ACC112 (cell line): ENCODE data around the gene HOXA4.

ENCODE experiments used
- H2AFZ ChIP-seq: fragments of 200-600 bp; sonication (generic); one replicate; pipeline ENCODE4 v1.6.0; 2017; ENCODE audit warnings: antibody characterized with exemption, low read length; ENCODE audit not compliant: unreplicated experiment
- H3K27ac ChIP-seq: fragments of 200-600 bp; sonication (generic); 2 replicates; pipeline ENCODE4 v1.5.1; 2014; ENCODE audit warnings: low read depth, mild to moderate bottlenecking, antibody characterized with exemption, low read length, moderate library complexity
- H3K27me3 ChIP-seq: fragments of 200-600 bp; sonication (generic); 2 replicates; pipeline ENCODE4 v1.6.1; 2014; ENCODE audit warnings: mild to moderate bottlenecking, antibody characterized with exemption, low read length, moderate library complexity, mixed read lengths; ENCODE audit not compliant: insufficient read depth
- H3K36me3 ChIP-seq: fragments of 200-600 bp; sonication (generic); 2 replicates; pipeline ENCODE4 v1.6.1; 2016; ENCODE audit warnings: mild to moderate bottlenecking, antibody characterized with exemption, low read length, moderate library complexity, mixed read lengths; ENCODE audit not compliant: insufficient read depth
- H3K4me1 ChIP-seq: fragments of 200-600 bp; sonication (generic); one replicate; pipeline ENCODE4 v1.6.1; 2016; ENCODE audit warnings: low read length, mixed read lengths; ENCODE audit not compliant: insufficient read depth, unreplicated experiment, control insufficient read depth
- H3K4me3 ChIP-seq: fragments of 200-600 bp; sonication (generic); 2 replicates; pipeline ENCODE4 v1.5.1; 2014; ENCODE audit warnings: mild to moderate bottlenecking, low read depth, low read length
- H3K79me2 ChIP-seq: fragments of 200-600 bp; sonication (generic); one replicate; pipeline ENCODE4 v1.6.0; 2016; ENCODE audit warnings: low read length; ENCODE audit not compliant: control insufficient read depth, unreplicated experiment, insufficient read depth

The HOXA4 gene

DNA sequence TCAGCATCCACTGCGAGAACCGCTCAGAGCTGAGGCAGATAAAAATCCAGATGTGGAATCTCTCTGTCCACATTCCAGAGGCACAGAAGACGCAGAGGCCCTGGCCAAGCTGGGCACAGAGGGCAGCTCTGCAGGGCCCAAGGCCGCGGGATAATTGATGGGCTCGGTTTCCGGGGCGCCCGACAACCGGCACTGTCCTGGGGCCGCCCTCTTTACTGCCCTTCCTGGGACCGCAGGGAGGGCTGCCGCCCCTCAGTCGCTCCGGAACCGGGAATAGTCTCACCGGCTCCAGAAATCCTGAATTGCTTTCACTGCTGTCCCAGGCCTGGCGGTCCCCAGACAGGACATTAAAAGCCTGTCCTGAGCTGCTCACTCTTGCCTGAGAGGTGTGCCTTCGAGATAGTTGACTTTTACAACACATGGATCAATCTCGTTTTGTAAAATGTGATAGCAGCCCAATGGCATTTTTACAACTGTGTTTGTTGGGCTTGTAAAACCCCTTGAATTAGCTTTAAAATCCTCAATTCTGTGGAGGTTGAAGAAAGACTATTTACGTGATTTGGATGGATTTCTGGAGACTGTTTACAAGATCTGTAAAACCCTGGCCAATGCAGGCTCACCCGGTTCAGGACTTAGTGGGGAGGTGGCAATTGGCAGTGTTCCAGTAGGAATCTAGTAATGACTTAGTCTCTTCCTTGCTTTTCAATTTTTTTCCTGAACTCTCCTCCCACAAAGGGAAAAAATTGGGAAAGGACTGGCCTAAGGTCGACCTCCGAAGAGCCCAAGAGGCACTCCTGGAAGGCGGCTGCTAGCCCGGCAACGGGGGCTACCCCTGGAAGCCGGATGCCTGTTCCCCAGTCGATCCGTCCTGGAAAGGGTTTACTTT lies 18.4 kb upstream of the HOXA4 start:
- Histone ChIP-seq H3K36me3 (no peaks in the 10 kb centered on the region), H3K4me3 (no peak overlapping the region), H3K79me2 (no peaks in the 10 kb centered on the region), H2AFZ (no peak overlapping the region), H3K27ac (no peak overlapping the region), H3K4me1 (no peaks in the 10 kb centered on the region), H3K27me3 (peaks cover 98% of the 10 kb centered on the region)

DNA sequence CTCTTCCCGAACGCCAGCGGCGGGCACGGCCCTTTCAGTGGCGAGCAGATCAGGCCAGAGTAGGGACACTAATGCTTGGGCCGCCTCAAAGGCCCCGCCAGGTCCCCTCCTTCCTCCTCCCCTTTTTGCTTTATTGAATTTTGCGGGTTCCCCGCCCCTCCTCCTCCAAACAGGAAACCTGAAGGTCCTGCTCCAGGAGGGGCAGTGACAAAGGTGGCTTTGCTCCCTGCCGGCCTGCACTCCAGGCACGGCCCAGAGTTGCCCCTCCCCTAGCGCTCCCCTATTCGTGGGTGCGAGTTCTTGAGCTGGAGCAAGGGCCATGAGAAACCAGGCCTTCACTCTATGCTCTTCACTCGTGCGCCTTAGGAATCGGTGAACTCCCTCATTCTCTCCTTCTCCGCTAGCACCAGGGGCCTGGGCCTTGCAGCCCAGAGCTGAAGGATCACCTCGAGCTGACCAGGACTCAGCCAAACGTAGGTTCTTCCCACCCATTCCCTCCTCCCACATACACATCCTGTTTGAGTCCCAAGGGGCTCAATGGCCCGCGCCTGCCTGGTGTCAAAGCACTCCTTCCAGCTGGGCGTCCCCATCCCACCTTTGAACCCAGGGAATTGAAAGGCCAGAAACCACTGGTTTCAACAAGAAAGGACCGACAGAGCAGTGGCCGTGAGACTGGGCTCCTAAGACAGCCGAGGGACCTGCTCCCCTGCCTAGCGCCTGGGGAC lies 17.6 kb upstream of the HOXA4 start:
- Histone ChIP-seq H3K27ac (no peak overlapping the region), H3K4me3 (no peak overlapping the region), H2AFZ (no peak overlapping the region), H3K79me2 (no peaks in the 10 kb centered on the region), H3K27me3 (peaks cover 98% of the 10 kb centered on the region), H3K4me1 (no peaks in the 10 kb centered on the region), H3K36me3 (no peaks in the 10 kb centered on the region)

DNA sequence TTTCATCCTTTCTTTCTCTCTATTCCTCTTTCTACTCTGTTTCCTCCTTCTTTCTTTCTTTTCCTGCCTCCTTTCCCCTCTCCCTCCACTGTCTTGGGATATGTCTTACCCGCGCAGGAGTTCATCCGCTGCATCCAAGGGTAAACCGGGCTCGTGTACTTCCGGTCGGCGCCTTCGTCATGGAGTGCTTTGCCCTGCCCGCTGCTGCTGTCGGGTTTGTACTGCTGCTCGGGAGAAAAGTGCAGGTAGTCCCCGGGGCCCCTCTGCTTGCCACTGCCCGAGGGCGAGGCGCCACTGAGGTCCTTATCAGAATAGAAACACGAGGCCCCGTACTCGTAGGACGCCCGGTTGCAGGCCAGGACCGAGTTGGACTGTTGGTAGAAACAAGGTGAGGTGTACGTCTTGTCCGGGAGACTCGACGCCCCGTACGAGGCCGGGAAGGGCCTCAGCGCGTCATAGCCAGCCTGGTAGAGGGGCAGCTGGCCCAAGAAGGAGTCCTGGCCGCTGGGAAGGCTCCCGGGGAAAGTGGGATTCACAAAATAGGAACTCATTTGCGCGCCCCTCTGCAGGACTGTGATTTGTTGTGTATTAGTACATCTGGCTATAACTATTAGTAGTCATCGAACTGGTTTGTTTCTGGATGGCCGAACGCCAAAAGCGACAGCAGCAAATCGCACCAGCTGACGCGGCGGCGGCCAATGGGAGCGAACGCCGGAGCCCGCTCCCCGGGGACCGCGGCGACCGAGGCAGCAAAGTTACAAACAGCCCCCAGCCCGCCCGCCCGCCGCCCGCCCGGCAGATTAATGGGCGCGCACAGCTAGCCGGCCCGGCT lies 16.9 kb upstream of the HOXA4 start, which contains the start of gene HOXA6:
HOXA6 (minus strand) TSS at position 576 of the 832 bp plus-strand sequence; CDS start at position 551, 25 bp downstream.
- H3K4me1 ChIP-seq, result no peaks in the 10 kb centered on the region
- no peaks in the 10 kb centered on the region for H3K36me3 ChIP-seq
- peaks cover 98% of the 10 kb centered on the region for H3K27me3 ChIP-seq
- H3K4me3 ChIP-seq, result no peak within 1 kb of the TSS
- H3K79me2 ChIP-seq, result no peaks in the 10 kb centered on the region
- no peak within 1 kb of the TSS for H2AFZ ChIP-seq
- H3K27ac ChIP-seq, result no peak within 1 kb of the TSS

DNA sequence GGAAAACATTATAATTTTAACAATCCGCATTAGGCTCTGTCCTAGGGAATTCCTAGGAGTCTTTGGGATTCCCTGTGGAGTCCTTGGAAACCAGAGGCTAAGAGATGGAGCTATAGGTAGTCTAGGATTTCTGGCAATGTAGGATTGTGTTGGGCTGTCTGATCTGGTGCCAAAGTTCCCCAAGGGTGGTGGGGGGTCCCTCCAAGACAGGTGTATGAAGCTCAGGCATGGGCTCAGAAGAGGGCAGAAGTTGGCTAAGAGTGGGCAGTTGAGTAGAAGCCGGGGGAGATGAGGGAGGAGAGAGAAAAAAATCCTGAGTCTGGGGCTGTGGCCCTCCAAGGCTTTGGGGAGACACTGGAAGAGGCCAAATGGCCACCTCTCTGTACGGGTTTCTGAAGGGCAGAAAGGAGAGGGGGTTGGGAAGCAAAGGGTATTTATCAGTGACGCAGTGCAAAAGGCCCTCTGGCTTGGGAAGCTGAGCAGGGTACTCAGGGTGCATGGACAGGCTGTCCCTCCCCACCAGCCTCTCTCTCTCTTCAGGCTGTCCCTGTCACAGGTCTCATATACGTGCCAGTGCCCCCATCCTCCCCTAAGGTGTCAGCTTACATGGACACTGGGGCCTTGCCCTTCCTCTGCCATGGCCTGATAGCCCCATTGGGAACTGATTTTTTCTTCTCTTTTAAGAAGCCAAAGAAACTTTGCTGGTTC lies 16.1 kb upstream of the HOXA4 start:
- Histone ChIP-seq H3K36me3 (no peaks in the 10 kb centered on the region), H2AFZ (no peak overlapping the region), H3K27ac (no peak overlapping the region), H3K4me1 (no peaks in the 10 kb centered on the region), H3K27me3 (peaks cover 98% of the 10 kb centered on the region), H3K79me2 (no peaks in the 10 kb centered on the region), H3K4me3 (no peak overlapping the region)

DNA sequence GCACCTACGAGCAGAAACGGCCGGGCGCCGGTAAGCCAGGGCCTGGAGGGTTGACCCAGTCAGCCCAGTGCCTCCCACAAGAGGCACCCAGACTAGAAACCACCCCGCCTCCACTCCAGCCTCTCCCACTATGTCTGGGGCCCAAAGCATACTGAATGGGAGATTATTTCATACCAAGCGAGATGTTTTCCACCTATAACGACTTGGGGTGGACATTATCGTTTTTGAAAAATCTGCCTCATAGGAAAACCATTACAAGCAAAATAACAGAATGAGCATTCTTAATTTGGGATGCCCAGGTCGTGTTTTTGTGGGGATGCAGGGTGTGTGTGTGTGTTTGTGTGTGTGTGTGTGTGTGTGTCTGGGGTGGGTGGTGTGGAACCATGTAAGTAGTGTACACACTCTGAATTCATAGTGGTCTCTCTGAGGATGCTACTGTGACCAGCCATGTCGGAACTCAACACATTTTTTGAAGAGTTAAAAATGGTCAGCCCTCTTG lies 15.4 kb upstream of the HOXA4 start:
- H3K4me1 ChIP-seq, result no peaks in the 10 kb centered on the region
- no peak overlapping the region for H3K27ac ChIP-seq
- H2AFZ ChIP-seq, result no peak overlapping the region
- H3K79me2 ChIP-seq, result no peaks in the 10 kb centered on the region
- H3K36me3 ChIP-seq, result no peaks in the 10 kb centered on the region
- no peak overlapping the region for H3K4me3 ChIP-seq
- peaks cover 98% of the 10 kb centered on the region for H3K27me3 ChIP-seq

DNA sequence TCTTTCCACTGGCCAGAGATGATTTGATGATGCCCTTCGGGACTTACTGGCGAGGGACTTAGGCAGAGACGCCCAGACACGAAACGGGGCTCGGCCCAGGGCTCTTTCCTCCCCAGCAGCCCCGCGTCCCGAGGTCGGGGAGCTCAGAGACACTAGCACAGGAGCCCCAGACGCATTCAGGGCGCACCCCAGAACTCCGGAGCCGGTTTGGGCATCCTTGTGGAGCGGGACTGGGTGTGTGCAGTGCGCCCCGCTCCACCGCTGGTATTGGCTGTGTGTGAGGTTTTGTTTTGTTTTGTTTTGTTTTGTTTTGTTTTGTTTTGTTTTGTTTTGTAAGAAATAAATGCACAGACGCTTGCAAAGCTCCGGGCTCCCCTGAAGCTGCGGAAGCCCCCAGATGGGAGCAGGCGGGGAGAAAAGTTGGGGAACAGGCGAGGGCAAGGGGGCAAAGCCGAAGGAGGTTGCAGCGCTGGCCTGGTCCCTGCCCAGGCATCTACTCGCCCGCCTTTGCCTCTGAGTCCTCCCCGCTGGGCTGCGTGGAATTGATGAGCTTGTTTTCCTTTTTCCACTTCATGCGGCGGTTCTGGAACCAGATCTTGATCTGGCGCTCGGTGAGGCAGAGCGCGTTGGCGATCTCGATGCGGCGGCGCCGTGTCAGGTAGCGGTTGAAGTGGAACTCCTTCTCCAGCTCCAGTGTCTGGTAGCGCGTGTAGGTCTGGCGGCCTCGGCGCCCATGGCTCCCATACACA lies 14.8 kb upstream of the HOXA4 start:
- Histone ChIP-seq H2AFZ (no peak overlapping the region), H3K36me3 (no peaks in the 10 kb centered on the region), H3K27ac (no peak overlapping the region), H3K4me1 (no peaks in the 10 kb centered on the region), H3K79me2 (no peaks in the 10 kb centered on the region), H3K27me3 (peaks cover 100% of the 10 kb centered on the region), H3K4me3 (peak overlapping the region; percentile 16; the same call in 1 of the 2 replicates)

DNA sequence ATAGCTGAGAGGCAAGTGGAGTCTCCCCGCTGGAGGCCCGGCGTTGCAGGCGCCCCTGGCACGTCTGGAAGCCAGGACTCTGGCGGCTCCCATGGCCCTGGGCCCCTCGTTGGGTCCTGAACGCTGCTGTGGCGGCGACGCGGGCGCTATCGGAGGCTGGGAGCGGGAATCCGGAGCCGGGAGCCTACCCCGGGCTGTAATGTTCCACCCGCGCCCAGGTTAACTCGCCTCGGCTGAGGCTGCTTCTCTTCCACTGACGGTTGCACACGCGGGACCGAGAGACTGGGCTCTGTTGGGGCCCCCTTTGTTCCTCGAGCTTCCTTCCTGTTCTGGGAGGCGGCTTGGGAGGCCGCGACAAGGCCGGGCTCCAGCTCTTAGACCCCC lies 14.2 kb upstream of the HOXA4 start:
- Histone ChIP-seq H3K27ac (no peak overlapping the region), H3K36me3 (no peaks in the 10 kb centered on the region), H3K79me2 (no peaks in the 10 kb centered on the region), H3K27me3 (peaks cover 100% of the 10 kb centered on the region), H2AFZ (no peak overlapping the region), H3K4me1 (no peaks in the 10 kb centered on the region), H3K4me3 (peak overlapping the region; percentile 16; the same call in 1 of the 2 replicates)

DNA sequence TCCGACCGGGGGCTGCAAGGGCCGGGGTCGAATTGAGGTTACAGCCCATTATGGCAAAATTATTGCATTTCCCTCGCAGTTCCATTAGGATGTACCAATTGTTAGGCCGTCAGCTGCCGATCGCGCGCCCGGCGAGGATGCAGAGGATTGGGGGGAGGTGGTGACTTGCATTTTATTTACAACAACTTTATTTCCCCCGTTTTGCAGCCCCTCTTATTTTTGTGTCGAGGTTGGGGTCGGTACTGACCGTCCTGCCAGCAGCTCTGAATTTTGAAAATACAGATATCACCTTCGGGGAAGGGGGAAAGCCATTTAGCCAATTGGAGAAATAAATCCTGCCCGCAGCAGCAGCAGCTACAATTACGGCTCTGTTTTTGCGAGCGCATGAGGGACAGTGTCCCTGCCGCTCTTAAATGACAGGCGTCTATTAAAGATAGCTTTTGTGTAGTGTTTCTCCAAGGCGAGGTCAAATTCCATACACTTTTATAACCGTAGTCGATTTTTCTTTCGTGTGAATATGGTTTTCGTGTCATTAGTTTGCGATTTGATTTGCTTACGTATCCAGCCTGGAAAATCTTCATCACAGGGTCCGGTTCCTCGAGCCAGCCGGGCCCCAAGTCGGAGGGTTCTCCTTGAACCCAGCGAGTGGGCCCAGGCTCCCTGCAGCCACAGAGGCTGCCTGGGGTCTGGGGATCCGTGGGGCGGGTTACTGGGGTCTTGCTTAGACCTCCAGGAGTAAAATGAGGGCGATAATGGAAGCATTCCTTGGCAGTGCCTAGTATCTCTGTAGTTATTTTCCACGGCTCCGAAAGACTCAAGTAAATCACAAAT lies 13.6 kb upstream of the HOXA4 start:
- no peak overlapping the region for H3K27ac ChIP-seq
- no peak overlapping the region for H2AFZ ChIP-seq
- H3K27me3 ChIP-seq, result peaks cover 100% of the 10 kb centered on the region

More for the DNA sequence above, 13.6 kb upstream of the HOXA4 start:
- peak overlapping the region; percentile 62; the same call in 1 of the 2 replicates for H3K4me3 ChIP-seq
- no peaks in the 10 kb centered on the region for H3K79me2 ChIP-seq
- no peaks in the 10 kb centered on the region for H3K36me3 ChIP-seq
- no peaks in the 10 kb centered on the region for H3K4me1 ChIP-seq
